ENCODE data around the gene RASGRP4. TPM values are rescaled to one million over a fixed set of nuclear protein-coding genes. Genes with fewer than 3 reads are reported as not detected.
"Not testable (repeated sequence)": the region's sequence is repeated elsewhere in the genome, so short reads cannot be mapped to it uniquely, and the experiment has no call there.

The RASGRP4 gene
- total RNA-seq, 1 donor from 2014 or later: 13.5 TPM

DNA sequence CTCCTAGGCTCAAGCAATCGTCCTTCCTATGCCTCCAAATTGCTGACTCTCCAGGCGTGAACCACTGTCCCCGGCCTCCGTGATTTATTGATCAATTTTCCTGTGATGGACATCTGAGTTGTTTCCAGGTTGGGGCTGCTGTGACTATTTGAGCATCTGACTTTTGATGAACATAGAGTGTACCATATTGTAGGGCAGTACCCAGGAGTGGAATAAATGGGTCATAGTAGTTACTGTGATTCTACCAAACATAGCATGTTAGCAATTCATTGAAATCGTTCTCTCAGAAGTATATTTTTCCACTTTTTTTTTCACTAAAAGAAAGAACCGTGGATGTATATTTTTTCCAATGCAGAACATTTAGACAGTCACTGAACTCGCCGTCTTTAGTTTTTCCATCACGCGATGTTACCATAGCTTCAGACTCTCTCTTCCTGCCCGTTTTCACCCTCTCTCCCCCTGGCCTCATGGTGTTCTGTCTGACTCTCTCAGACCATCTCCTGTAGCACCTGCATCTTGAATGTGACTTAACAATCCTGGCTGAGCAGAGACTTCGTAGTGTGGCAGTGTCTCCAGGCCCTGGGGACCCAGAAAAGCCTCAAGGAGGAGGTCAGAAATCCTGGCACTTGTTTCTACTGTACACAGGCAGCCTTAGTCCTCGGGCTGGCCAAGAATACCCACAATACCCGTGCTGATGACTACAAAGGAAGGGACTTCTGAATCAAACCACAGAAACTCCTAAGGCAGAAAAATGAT lies 3.2 kb upstream of the RASGRP4 start:
- H3K4me3 ChIP-seq: no peak overlapping the region
- no peaks in the 10 kb centered on the region for H3K36me3 ChIP-seq
- TF ChIP-seq, protein P1, sequence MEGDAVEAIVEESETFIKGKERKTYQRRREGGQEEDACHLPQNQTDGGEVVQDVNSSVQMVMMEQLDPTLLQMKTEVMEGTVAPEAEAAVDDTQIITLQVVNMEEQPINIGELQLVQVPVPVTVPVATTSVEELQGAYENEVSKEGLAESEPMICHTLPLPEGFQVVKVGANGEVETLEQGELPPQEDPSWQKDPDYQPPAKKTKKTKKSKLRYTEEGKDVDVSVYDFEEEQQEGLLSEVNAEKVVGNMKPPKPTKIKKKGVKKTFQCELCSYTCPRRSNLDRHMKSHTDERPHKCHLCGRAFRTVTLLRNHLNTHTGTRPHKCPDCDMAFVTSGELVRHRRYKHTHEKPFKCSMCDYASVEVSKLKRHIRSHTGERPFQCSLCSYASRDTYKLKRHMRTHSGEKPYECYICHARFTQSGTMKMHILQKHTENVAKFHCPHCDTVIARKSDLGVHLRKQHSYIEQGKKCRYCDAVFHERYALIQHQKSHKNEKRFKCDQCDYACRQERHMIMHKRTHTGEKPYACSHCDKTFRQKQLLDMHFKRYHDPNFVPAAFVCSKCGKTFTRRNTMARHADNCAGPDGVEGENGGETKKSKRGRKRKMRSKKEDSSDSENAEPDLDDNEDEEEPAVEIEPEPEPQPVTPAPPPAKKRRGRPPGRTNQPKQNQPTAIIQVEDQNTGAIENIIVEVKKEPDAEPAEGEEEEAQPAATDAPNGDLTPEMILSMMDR (IDR thresholded peaks at IDR 0.05): no peak
- H3K4me1 ChIP-seq: no peaks in the 10 kb centered on the region
- intact Hi-C loops (cut with DNase I): no loop called here
- DNase-seq (no peak), ATAC-seq (no peak)
- no peak overlapping the region for H3K27ac ChIP-seq
- H3K9me3 ChIP-seq: no peaks in the 10 kb centered on the region
- peaks cover 20% of the 10 kb centered on the region for H3K27me3 ChIP-seq (ENCODE audit: low read depth)

DNA sequence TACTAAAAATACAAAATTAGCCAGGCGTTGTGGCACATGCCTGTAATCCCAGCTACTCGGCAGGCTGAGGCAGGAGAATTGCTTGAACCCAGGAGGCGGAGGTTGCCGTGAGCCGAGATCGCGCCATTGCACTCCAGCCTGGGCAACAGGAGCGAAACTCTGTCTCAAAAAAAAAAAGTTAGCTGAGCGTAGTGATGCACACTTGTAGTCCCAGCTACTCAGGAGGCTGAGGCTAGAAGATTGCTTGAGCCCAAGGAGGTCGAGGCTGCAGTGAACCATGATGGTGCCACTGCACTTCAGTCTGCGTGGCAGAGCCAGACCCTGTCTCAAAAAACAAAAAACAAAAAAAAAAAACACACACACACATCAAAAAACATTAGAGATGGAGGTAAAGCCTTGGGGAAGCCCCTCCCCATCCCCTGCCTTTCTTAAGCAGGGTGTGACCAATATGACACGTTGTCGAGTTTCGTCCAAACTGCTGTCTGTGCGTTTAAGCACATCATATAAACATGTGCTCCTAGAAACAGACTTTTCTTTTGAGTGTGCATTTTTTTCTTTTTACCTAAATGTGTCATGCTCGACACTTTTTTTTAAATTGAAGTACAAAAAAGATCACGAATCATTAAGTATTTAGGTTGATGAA lies 1.1 kb upstream of the RASGRP4 start:
- H3K36me3 ChIP-seq; H3K4me1 ChIP-seq; DNase-seq; H3K9me3 ChIP-seq; ATAC-seq; H3K27ac ChIP-seq; H3K4me3 ChIP-seq; intact Hi-C loops (cut with DNase I): not testable (repeated sequence)
- H3K27me3 ChIP-seq (ENCODE audit: low read depth): peaks cover 10% of the 10 kb centered on the region

DNA sequence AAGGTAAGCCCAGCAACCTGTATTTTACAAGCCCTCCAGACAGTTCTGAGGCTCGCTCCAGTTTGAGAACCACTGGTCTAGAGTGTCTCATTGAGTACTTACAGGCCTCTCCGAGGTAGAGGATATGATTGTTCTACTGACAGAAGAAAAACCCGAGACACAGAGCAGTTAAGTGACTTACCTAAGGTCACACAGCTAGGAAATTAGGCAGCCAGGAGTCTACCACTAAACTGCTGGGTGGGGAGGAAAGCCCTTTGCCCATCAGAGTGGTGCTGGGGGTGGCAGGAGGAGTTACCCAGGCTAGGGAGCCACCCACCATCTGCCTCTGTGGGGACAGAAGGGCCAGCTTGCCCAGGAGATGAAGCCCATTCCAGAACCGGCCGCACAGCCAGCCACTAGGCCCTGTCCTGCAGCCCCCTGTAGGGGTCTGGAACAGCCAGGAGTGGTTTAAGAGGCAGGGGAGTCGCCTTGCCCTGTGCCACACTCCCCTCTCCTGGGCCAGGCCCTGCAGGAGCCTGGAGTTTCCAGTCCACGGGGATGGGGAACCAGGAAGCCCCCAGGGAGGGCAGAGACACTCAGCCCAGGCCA lies 703 bp downstream of the RASGRP4 start:
- intact Hi-C loops (cut with DNase I): no loop called here
- ATAC-seq: peak in 1 of 2 donors; percentile 29
- Histone ChIP-seq H3K27me3 (ENCODE audit: low read depth) (peaks cover 5% of the 10 kb centered on the region), H3K9me3 (no peaks in the 10 kb centered on the region), H3K4me1 (no peaks in the 10 kb centered on the region), H3K4me3 (peak overlapping the region; percentile 52), H3K27ac (peak overlapping the region; percentile 66), H3K36me3 (no peaks in the 10 kb centered on the region)
- TF ChIP-seq, protein P1 (IDR thresholded peaks at IDR 0.05): no peak
- DNase-seq: no peak

DNA sequence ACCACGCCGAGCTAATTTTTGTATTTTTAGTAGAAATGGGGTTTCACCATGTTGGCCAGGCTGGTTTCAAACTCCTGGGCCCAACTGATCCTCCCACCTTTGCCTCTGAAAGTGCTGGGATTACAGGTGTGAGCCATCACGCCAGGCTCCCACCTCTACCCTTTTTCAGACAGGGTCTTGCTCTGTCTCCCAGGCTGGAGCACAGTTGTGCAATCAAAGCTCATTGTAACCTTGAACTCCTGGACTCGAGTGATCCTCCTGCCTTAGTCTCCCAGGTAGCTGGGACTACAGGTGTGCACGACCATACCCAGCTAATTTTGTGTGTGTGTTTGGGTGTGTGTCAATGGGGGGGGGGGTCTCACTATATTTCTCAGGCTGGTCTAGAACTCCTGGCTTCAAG lies 1.7 kb downstream of the RASGRP4 start:
- peaks cover 5% of the 10 kb centered on the region for H3K27me3 ChIP-seq (ENCODE audit: low read depth)

DNA sequence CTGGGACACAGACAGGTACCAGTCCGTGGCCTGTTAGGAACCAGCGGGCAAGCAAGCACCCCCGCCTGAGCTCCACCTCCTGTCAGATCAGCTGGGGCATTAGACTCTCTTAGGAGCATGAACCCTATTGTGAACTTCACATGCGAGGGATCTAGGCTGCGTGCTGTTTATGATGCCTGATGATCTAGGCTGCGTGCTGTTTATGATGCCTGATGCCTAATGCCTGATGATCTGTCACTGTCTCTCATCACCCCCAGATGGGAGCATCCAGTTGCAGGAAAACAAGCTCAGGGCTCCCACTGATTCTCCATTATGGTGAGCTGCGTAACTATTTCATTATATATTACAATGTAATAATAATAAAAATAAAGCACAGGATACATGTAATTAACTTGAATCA lies 3.6 kb downstream of the RASGRP4 start:
- no peak for ATAC-seq
- Histone ChIP-seq H3K27me3 (ENCODE audit: low read depth) (peaks cover 5% of the 10 kb centered on the region), H3K4me1 (peaks cover 10% of the 10 kb centered on the region), H3K9me3 (no peaks in the 10 kb centered on the region), H3K4me3 (no peak overlapping the region), H3K27ac (no peak overlapping the region), H3K36me3 (no peaks in the 10 kb centered on the region)
- TF ChIP-seq, protein P1 (IDR thresholded peaks at IDR 0.05): no peak
- intact Hi-C loops (cut with DNase I): no loop called here
- no peak for DNase-seq

More for the DNA sequence above, 1.7 kb downstream of the RASGRP4 start:
- no peak for DNase-seq
- Histone ChIP-seq H3K9me3 (no peaks in the 10 kb centered on the region), H3K4me3 (no peak overlapping the region), H3K36me3 (no peaks in the 10 kb centered on the region), H3K4me1 (no peaks in the 10 kb centered on the region), H3K27ac (no peak overlapping the region)
- intact Hi-C loops (cut with DNase I): no loop called here
- TF ChIP-seq, protein P1 (IDR thresholded peaks at IDR 0.05): no peak
- ATAC-seq: no peak

DNA sequence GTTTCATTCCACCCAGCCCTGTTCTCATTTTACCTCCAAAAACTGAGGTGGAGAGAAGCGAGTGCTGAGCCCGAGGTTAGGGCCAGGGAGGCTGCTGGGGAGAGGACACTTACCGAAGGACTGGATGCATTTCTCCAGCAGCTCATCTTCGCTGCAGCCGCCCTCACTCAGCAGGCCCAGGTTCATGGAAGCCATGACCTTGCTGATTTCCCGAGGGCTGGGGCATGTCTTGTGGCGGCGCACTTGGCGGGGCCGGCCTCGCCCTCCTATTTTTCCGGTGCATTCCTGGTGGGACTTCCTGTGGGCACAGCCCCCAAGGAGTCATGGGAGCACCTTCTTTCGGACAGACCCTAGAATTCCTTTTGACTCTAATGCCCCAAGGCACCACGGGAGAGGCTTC lies 4.2 kb downstream of the RASGRP4 start:
- Histone ChIP-seq H3K27me3 (ENCODE audit: low read depth) (peaks cover 5% of the 10 kb centered on the region), H3K4me3 (no peak overlapping the region), H3K36me3 (no peaks in the 10 kb centered on the region), H3K9me3 (no peaks in the 10 kb centered on the region), H3K27ac (no peak overlapping the region), H3K4me1 (peaks cover 12% of the 10 kb centered on the region)
- intact Hi-C loops (cut with DNase I): no loop called here
- ATAC-seq (no peak), DNase-seq (no peak)
- TF ChIP-seq, protein P1 (IDR thresholded peaks at IDR 0.05): no peak

Data from lower lobe of right lung (tissue), 2 donors.